HG03520 (cell line): ENCODE data around the gene COX8C.
"Not testable (repeated sequence)": the region's sequence is repeated elsewhere in the genome, so short reads cannot be mapped to it uniquely, and the experiment has no call there.

Source experiments
- ATAC-seq: cut with Tn5 transposase; IDR thresholded peaks from one replicate; pipeline ENCODE4 v1.9.1; 2021; ENCODE audit warnings: mild to moderate bottlenecking, moderate library complexity; ENCODE audit not compliant: unreplicated experiment

COX8C gene

DNA sequence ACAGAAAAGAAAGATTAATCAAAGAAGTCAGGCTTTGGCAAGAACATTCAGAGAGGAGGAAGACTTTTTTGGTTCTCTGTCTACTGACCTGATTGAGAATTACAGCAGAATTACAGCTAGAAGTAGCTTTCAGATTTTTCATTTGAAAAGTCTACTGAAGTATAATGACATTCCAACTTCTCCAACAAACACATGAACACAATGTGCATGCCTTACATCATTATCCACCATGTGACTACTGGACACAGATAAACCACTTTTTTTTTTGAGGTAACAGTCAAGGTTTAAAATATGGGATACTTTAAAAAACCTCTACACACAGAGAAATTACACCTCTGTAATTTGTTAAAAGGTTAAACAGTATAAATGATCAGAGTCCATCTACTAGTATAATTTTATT, 26.5 kb upstream of the COX8C start:
- ATAC-seq = no peak

DNA sequence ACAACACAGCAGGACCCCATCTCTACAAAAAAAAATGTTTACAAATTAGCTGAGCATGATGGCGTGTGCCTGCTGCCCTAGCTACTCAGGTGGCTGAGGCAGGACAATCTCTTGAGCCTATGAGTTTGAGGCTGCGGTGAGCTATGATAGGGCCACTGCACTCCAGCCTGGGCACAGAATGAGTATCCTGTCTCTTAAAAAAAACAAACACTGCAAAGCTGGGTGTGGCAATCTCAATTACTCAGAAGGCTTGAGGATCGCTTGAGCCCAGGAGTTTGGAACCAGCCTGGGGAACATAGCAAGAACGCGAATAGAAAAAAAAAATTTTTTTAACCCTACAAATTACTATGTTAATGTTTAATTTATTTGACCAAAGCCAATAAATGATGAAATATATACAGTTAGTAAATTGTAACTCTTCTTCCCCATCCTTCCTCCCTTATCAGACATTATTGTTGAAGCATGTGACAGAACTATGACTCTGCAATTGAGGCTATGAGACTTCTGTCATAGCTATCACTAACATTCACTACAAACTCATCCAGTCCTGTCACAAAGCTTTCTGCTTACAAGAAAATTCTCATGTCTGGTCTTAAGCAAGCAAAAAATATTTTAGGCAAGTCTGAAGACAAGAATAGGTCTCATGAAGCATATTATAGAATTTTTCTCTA, 23.9 kb upstream of the COX8C start:
- ATAC-seq = no peak

DNA sequence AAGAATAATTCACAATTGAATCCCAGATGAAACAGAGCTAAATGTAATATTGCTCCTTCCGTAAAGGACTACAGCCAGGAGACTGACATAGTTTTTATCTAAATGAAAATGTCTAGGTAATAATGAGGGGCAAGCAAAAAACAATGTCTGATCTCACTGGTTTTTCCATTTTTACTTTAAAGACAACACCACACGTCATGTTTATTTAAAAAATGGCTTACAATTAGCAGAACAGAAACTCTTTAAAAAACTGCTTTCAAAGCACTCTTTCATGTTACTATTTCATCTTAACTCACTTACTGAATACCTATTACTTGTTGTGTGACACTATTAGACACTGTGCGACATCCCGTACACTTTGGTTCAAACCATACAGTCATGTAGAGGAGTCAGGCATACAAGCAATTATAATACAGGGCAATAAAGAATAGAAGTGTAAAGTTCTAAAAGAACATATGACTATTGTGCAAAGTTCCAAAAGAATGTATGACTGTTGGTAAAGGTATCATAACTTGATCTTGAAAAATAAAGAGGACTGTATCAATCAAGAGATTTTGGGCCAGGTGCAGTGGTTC, 23.3 kb upstream of the COX8C start:
- no peak for ATAC-seq

DNA sequence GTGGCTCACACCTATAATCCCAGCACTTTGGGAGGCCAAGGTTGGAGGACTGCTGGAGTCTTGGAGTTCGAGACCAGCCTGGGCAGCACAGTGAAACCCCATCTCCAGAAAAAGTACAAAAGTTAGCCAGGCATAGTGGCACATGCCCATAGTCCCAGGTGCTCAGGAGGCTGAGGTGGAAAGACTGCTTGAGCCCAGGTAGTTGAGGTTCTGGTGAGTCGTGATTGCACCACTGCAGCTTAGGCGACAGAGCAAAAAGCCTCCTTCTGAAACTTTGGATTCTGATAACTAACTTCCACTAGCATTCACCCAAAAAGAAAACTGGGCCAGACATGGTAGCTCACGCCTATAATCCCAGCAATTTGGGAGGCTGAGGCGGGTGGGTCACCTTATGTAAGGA, 20.8 kb upstream of the COX8C start:
- no peak for ATAC-seq

DNA sequence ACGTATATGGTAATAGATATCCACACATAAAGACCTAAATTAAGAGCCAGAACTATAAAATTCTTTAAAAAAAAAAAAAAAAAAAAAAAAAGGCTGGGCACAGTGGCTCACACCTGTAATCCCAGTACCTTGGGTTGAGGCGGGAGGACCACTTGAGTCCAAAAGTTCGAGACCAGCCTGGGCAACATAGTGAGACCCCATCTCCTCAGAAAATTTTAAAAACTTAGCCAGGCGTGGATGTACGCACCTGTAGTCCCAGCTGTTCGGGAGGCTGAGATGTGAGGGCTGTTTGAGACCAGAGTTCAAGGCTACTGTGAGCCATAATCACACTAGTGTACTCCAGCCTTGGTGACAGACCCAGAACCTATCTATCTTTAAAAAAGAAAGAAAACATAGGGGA, 18.4 kb upstream of the COX8C start:
- ATAC-seq = no peak

DNA sequence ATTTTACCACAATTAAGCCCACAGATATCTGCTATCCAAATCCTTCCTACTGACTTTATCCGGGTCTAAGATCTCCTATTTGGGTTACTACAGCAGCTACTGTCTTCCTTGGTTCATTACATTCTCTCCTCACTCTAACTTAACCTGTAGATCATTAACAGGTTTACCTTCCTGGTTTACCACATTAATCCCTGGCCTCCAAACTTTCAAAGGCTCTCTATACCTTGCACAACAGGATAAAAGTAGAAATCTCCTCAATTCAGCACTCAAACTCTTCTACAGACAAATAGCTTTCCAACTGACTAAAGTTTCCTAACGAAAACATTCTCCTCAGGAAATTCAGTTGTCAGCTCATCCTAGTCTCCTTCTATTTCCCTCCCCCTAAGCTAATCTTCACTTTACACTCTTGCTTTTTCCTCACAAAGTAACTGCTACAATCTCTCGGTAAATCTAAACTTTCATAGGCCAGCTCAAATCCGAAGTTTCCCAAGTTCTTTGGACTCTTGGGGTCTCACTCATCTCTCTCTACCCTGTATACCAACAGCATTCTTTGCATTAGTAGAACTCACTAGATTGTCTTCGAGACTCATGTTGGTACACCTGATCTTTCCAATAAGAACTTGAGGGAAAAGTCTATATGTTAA, 16.9 kb upstream of the COX8C start:
- no peak for ATAC-seq

GRCh38 chr14:93330609-93331000, 16.4 kb upstream of the COX8C start:
- ATAC-seq = no peak

GRCh38 chr14:93331002-93331727, 15.8 kb upstream of the COX8C start:
- ATAC-seq = no peak

DNA sequence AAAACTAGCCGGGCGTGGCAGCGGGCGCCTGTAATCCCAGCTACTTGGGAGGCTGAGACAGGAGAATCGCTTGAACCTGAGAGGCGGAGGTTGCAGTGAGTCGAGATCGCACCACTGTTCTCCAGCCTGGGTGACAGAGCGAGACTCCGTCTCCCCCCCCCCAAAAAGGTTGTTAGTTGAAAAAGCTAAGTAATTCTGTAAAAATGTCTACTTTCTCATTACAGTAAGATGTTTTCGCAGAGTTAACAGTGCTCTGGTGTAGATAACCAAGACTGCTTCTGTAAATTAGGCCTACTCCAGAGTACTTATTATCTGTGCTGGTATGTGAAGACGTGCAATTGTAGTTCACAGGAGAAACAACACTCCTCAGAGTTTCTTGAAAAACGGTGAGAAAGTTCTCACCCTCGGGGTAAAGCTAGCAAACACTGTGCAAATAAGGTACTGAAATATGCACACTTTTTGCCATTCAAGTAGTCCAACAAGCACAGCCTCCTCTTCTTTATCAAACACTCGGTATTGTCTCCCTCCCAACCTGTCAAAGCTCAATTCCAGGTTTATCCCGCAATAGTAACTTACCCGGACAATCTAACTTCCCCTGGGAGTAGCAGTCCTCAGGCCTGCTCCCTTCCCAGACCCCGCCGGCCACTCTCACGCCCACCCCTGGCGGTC, 15.1 kb upstream of the COX8C start:
- ATAC-seq = no peak

- ATAC-seq = peak; percentile 50
Measured at GRCh38 chr14:93332397-93332852, 14.6 kb upstream of the COX8C start.

- peak; percentile 70 for ATAC-seq
Measured at GRCh38 chr14:93332853-93333630, 13.9 kb upstream of the COX8C start, which contains the start of gene BTBD7. TSS of gene BTBD7 (minus strand) at chr14:93333036. CDS start at chr14:93296051, 36,985 bp downstream.

DNA sequence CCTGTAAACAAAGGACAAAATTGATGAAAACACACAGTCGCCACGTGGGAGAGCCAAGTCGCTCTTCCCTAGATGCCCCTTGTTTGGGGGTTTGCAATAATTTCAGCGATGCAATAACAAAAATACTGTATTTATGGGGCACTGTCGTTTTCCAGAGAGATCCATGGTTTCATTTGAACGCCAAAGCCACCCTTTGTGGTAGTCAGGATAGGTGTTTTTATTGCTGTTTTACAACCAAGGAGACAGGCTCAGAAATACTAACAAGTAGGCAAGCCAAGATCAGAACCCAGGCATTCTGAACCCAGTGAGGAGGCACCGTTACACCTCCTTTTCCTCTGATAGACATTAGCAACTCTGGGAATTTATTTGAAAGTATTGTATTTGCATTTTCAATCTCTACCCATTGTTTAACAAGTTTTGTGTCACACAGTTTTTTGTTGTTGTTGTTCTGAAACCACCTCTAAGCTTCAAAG, 13.3 kb upstream of the COX8C start:
- no peak for ATAC-seq

DNA sequence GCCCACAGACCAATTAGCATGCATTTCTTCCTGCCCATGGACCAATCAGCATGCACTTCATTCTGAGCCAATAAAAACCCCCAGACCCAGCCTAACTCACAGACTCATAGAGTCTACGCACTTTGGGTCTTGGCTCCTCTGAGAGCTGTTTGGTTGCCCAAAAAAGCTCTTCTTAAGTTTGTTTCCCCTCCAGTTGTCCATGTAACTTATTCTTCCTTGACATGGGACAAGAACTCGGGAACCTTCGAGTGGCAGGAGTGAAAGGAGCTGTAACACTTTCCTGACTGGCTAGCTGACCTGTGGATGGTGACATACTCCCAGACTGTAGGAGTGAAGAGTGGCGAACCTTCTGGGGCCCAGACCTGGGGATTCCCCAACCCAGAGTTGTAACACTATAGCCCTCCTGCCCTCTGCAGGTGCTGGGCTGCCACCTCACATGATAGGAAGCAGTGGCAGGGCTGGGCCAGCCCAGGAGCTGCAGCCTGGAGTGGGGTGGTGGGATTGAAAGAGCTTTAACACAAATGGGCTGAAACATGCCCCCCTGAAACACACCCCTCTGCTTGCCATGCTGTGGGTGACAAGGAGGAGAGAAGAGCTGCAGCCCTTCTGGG, 9.7 kb upstream of the COX8C start:
- no peak for ATAC-seq

- ATAC-seq = no peak
Measured at GRCh38 chr14:93337884-93338283, 9.1 kb upstream of the COX8C start.

DNA sequence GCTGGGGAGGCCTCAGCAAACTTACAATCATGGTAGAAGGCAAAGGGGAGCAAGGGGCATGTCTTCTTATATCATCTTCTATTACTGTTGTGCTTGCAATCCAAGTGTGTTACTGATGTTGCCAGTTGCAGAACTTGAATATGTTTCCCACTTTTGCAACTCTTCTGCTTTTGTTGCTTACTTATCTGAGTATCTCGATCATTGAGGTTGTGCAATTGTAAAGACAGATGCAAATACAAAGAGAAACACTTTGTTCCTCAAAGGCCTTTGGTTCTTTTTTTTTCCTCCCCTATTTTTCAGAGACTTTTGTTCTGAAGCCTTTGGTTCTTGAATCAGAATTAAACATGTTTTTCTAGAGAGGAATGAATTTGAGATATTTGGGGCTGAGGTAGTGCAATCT, 3.7 kb upstream of the COX8C start:
- no peak for ATAC-seq

DNA sequence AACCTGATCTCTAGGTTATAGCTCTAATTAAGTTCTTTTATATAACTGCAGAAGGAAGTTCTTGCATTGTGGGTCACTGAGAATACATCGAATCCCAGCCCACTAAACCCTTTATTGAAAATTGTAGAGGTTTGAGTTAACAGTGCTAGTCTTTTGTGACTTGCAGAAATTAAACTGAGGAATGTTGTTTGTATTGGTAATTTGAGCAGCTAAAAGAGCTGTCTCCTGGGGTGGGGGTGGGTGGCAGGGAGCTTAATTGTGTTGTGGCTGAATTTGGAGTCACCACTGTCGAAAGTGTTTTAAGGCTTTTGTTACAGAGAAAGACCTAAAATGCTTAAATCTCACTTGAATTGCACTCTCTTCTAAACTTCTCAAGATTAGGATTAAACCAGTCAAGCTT, 3.2 kb upstream of the COX8C start:
- ATAC-seq = no peak

DNA sequence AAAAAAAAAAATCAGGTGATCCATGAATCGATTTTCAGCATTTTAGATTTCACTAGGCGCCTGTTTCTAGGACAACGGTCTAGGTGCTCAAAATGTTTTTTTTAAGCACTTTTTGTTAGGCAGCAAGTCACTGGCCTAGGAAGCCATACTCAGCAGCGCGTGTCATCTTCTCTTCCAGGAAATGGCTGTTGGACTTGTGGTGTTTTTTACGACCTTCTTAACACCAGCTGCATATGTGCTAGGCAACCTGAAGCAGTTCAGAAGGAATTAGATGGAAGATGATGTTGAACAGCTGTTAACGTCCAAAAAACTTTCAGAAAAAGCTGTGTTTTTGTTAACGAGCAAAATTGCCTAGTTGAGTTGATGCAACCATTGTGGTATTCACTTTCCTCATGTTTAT, 868 bp downstream of the COX8C start:
- no peak for ATAC-seq

DNA sequence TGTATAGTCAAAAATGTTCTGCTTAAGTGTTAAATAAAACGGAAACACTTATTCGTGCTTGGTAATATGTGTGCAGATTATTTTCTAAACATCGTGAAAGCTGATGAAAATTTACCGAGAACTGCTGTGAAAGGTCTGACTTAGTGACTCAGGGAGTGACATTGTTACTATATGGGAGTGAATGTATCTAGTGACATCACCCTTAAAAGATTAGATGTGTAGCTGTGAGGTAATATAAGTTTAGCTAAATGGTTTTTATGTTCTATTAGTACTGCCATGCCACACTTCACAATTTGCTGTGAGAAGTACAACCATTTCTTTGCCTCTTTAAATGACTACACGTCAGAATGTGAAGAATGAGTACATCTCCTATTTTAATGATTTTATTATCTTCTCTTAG, 1.3 kb downstream of the COX8C start:
- no peak for ATAC-seq

DNA sequence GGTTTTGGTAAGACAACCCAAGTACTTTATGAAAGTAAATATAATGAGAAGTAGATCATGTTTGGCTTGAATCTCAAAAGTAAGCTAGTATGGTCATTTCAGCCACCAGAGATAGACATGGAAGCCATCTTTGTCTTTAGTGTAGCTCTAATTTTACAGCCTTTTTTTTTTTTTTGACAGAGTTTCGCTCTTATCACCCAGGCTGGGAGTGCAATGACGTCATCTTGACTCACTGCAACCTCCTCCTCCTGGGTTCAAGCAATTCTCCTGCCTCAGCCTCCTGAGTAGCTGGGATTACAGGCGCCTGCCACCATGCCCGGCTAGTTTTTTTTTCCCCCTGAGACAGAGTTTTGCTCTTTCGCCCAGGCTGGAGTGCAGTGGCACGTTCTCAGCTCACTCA, 7.9 kb downstream of the COX8C start:
- not testable (repeated sequence) for ATAC-seq
